HG03342 (cell line): ENCODE measurements around the gene BRWD1.

ENCODE experiments used
- ATAC-seq: cut with Tn5 transposase; IDR thresholded peaks from one replicate; pipeline ENCODE4 v1.9.1; 2021; ENCODE audit warnings: mild to moderate bottlenecking, moderate library complexity; ENCODE audit not compliant: unreplicated experiment

BRWD1 gene

GRCh38 chr21:39330001-39330400, 16.6 kb upstream of the BRWD1 start:
- no peak for ATAC-seq

GRCh38 chr21:39327727-39328126, 14.3 kb upstream of the BRWD1 start:
- ATAC-seq: no peak

GRCh38 chr21:39326607-39327307, 13.3 kb upstream of the BRWD1 start:
- ATAC-seq: no peak

- no peak for ATAC-seq
Measured at GRCh38 chr21:39325458-39325857, 12.0 kb upstream of the BRWD1 start.

GRCh38 chr21:39321424-39321823, 8.0 kb upstream of the BRWD1 start:
- no peak for ATAC-seq

GRCh38 chr21:39319814-39320332, 6.4 kb upstream of the BRWD1 start:
- ATAC-seq: no peak

- no peak for ATAC-seq
Measured at GRCh38 chr21:39319251-39319756, 5.9 kb upstream of the BRWD1 start.

GRCh38 chr21:39318091-39318959, 4.9 kb upstream of the BRWD1 start:
- ATAC-seq: no peak

GRCh38 chr21:39317134-39318090, 4.0 kb upstream of the BRWD1 start:
- ATAC-seq: no peak

GRCh38 chr21:39316729-39317128, 3.3 kb upstream of the BRWD1 start:
- no peak for ATAC-seq

GRCh38 chr21:39315603-39316445, 2.4 kb upstream of the BRWD1 start:
- no peak for ATAC-seq

- ATAC-seq: peak; percentile 1
Measured at GRCh38 chr21:39314143-39315027, 953 bp upstream of the BRWD1 start.

GRCh38 chr21:39313042-39313570, 326 bp downstream of the BRWD1 start:
- ATAC-seq: peak; percentile 5

GRCh38 chr21:39312112-39313041, 1.1 kb downstream of the BRWD1 start:
- ATAC-seq: peak; percentile 74

GRCh38 chr21:39311164-39311563, 2.3 kb downstream of the BRWD1 start:
- ATAC-seq: no peak

GRCh38 chr21:39307466-39307865, 6.0 kb downstream of the BRWD1 start:
- no peak for ATAC-seq

- ATAC-seq: no peak
Measured at GRCh38 chr21:39300587-39300986, 12.8 kb downstream of the BRWD1 start.
